Ishikawa (cell line): ENCODE measurements around the gene LYZ.

Experiments used
- CEBPB ChIP-seq: IDR thresholded peaks from 2 replicates; pipeline ENCODE4 v1.6.1; 2012
- CREB1 ChIP-seq: IDR thresholded peaks from 2 replicates; pipeline ENCODE4 v1.6.1; 2012; ENCODE audit warnings: low read depth
- EGR1 ChIP-seq: IDR thresholded peaks from 2 replicates; pipeline ENCODE4 v1.6.1; 2012
- EP300 ChIP-seq: IDR thresholded peaks from 2 replicates; pipeline ENCODE4 v1.6.1; 2012; ENCODE audit warnings: borderline replicate concordance
- MAX ChIP-seq: IDR thresholded peaks from 2 replicates; pipeline ENCODE4 v1.6.1; 2012
- RAD21 ChIP-seq: IDR thresholded peaks from 2 replicates; pipeline ENCODE4 v1.6.1; 2012; ENCODE audit warnings: low read depth
- REST ChIP-seq: IDR thresholded peaks from 2 replicates; pipeline ENCODE4 v1.6.1; 2012; ENCODE audit warnings: low read depth, mild to moderate bottlenecking
- TAF1 ChIP-seq: IDR thresholded peaks from 2 replicates; pipeline ENCODE4 v1.6.1; 2012; ENCODE audit warnings: low read depth, mild to moderate bottlenecking
- TEAD4 ChIP-seq: IDR thresholded peaks from 2 replicates; pipeline ENCODE4 v1.6.1; 2012
- TF ChIP-seq, protein P1 (sequence below): IDR thresholded peaks from 2 replicates; pipeline ENCODE4 v1.6.1; 2012

DNA sequence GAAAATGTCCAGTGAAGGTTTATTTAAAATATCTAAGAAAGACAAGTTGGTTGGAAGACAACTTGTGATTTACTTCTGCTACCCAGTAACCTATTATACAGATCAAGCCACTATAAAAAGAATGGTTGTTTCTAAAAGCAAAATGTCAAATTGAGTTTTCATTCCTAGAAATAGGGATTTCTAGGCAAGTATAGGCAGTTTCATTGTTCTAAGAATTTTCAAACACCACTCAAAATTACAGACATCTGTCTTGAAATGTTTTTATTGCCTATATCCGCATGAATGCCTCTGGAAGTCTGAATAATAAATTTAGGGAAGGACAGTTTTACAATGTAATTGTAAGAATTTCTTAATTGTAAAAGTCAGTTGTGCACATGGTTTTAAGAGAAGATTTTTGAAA, 20.0 kb downstream of the LYZ start:
- TF ChIP-seq EGR1 (no peak), EP300 (no peak), REST (no peak), CREB1 (no peak), MAX (no peak), TAF1 (no peak), RAD21 (no peak), CEBPB (no peak), TEAD4 (no peak)
- TF ChIP-seq, protein P1, sequence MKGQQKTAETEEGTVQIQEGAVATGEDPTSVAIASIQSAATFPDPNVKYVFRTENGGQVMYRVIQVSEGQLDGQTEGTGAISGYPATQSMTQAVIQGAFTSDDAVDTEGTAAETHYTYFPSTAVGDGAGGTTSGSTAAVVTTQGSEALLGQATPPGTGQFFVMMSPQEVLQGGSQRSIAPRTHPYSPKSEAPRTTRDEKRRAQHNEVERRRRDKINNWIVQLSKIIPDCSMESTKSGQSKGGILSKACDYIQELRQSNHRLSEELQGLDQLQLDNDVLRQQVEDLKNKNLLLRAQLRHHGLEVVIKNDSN, result no peak
